SJCRH30 (cell line): ENCODE measurements around the gene H6PD. TPM values are rescaled to one million over a fixed set of nuclear protein-coding genes. Genes with fewer than 3 reads are reported as not detected.

Experiments
- DNase-seq, 2 experiments: peaks; one replicate each; pipeline ENCODE4 v3.0.0-alpha.2; 2015 to 2020
- H3K27ac ChIP-seq: fragments of 250-450 bp; sonication (Bioruptor Pico); 2 replicates; pipeline ENCODE4 v1.5.1; 2020; ENCODE audit warnings: mild to moderate bottlenecking, moderate library complexity
- H3K27me3 ChIP-seq: fragments of 250-450 bp; sonication (Bioruptor Pico); 2 replicates; pipeline ENCODE4 v1.5.1; 2020; ENCODE audit warnings: mild to moderate bottlenecking, moderate library complexity
- H3K36me3 ChIP-seq: fragments of 250-450 bp; sonication (Bioruptor Pico); 2 replicates; pipeline ENCODE4 v1.5.1; 2020; ENCODE audit warnings: mild to moderate bottlenecking, moderate library complexity
- H3K4me1 ChIP-seq: fragments of 250-450 bp; sonication (Bioruptor Pico); 2 replicates; pipeline ENCODE4 v1.5.1; 2020; ENCODE audit warnings: mild to moderate bottlenecking, moderate library complexity
- H3K4me3 ChIP-seq: fragments of 250-450 bp; sonication (Bioruptor Pico); 2 replicates; pipeline ENCODE4 v1.5.1; 2020; ENCODE audit warnings: mild to moderate bottlenecking, moderate library complexity
- H3K9me3 ChIP-seq: fragments of 250-450 bp; sonication (Bioruptor Pico); replicated peaks from 2 replicates; pipeline ENCODE4 v1.5.1; 2020; ENCODE audit warnings: mild to moderate bottlenecking, moderate library complexity
- total RNA-seq: library from RNA; depleted of rRNA; stranded (reverse); fragments of >200 nt; shearing (Covaris generic); gene quantifications from 2 replicates; pipeline ENCODE4 v1.2.3, GENCODE V29; 2014

Gene H6PD
- total RNA-seq, 1 experiment from 2014 or later: 7.0 TPM

GRCh38 chr1:9250411-9251381 lies 16.1 kb downstream of the H6PD start:
- Histone ChIP-seq H3K4me3 (no peak overlapping the region), H3K9me3 (no peaks in the 10 kb centered on the region; the same call in 1 of the 2 replicates), H3K27ac (no peak overlapping the region), H3K4me1 (peaks cover 18% of the 10 kb centered on the region), H3K36me3 (no peaks in the 10 kb centered on the region), H3K27me3 (no peaks in the 10 kb centered on the region)
- no peak for DNase-seq

GRCh38 chr1:9251501-9251900 lies 16.9 kb downstream of the H6PD start:
- Histone ChIP-seq H3K27me3 (no peaks in the 10 kb centered on the region), H3K4me3 (no peak overlapping the region), H3K9me3 (no peaks in the 10 kb centered on the region; the same call in 1 of the 2 replicates), H3K36me3 (no peaks in the 10 kb centered on the region), H3K27ac (no peak overlapping the region), H3K4me1 (peaks cover 18% of the 10 kb centered on the region)
- DNase-seq: no peak

DNA sequence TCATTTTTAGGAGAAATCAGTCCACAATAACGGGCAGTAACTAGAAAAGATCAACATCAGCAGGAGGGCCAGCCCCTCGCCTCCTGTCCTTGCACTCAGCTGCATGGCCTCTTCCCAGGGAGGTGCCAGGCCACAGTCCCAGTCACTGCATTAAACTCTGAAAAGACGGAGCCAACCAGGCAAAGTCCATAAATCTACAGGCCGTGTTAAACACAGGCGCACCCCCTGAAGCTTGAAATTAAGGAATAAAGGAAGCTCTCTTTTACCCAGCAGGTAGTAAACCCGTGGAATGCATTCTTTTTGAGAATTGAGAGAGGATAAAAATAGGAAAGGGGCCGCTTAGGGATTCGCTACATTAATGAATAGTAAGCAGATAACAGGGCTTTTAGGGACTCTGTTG lies 18.4 kb downstream of the H6PD start:
- peak in 1 of 2 experiments; percentile 44 for DNase-seq
- no peak overlapping the region for H3K4me3 ChIP-seq
- H3K36me3 ChIP-seq: no peaks in the 10 kb centered on the region
- H3K27me3 ChIP-seq: no peaks in the 10 kb centered on the region
- no peak overlapping the region; the same call in 1 of the 2 replicates for H3K27ac ChIP-seq
- no peaks in the 10 kb centered on the region; the same call in 1 of the 2 replicates for H3K9me3 ChIP-seq
- H3K4me1 ChIP-seq: peaks cover 18% of the 10 kb centered on the region

DNA sequence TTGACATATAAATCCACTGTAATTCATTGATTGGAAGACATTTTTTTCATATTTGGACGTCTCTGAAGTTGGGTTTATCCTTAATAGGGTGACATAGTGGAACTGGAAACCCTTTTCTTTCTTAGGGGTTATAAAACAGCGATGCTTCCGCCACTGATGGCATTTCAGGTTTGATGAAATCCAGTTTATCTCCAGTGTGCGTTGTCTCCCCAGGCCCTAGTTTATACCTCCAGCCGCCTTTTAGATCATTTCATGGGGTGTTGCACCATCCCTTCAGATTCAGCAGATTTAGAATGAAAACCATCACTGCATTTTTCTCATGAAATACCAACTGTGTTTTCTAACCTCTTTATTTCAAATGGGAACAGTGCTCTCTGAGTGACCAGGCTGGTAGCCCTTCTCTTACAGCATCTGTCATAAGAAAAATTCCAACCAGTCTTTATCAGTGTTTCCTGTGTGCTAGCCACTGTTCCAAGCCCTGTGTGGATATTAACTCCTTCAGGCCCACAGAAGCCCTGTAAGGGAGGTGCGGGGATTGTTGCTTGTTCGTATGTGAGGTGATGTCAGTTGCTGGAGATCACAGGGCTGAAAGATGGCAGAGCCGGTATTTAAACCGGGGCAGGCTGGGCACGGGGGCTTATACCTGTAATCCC lies 19.0 kb downstream of the H6PD start:
- no peaks in the 10 kb centered on the region for H3K27me3 ChIP-seq
- H3K4me3 ChIP-seq: no peak overlapping the region
- no peak overlapping the region; the same call in 1 of the 2 replicates for H3K27ac ChIP-seq
- DNase-seq: no peak
- peaks cover 18% of the 10 kb centered on the region for H3K4me1 ChIP-seq
- no peaks in the 10 kb centered on the region for H3K36me3 ChIP-seq
- no peaks in the 10 kb centered on the region; the same call in 1 of the 2 replicates for H3K9me3 ChIP-seq

GRCh38 chr1:9256332-9256731 lies 21.8 kb downstream of the H6PD start:
- H3K27me3 ChIP-seq: no peaks in the 10 kb centered on the region
- H3K27ac ChIP-seq: no peak overlapping the region
- peaks cover 18% of the 10 kb centered on the region for H3K4me1 ChIP-seq
- no peak for DNase-seq
- H3K9me3 ChIP-seq: no peaks in the 10 kb centered on the region; the same call in 1 of the 2 replicates
- H3K36me3 ChIP-seq: no peaks in the 10 kb centered on the region
- H3K4me3 ChIP-seq: no peak overlapping the region

- DNase-seq: no peak
- H3K36me3 ChIP-seq: no peaks in the 10 kb centered on the region
- H3K27ac ChIP-seq: no peak overlapping the region
- no peak overlapping the region for H3K4me3 ChIP-seq
- no peaks in the 10 kb centered on the region; the same call in 1 of the 2 replicates for H3K9me3 ChIP-seq
- peaks cover 9% of the 10 kb centered on the region for H3K4me1 ChIP-seq
- no peaks in the 10 kb centered on the region for H3K27me3 ChIP-seq
Observed at GRCh38 chr1:9257851-9258250, 23.3 kb downstream of the H6PD start.

DNA sequence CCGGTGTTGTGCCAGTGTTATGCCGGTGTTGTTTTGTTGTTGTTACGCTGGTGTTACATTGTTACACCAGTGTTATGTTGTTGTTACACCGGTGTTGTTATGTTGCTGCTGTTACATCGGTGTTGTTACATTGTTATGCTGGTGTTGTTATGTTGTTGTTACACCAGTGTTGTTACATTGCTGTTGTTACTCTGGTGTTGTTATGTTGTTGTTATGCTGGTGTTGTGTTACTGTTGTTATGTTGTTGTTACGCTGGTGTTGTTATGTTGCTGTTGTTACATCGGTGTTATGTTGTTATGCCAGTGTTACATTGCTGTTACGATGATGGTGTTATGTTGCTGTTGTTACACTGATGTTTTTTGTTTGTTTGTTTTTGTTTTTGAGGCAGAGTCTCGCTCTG lies 24.1 kb downstream of the H6PD start:
- Histone ChIP-seq H3K4me3 (no peak overlapping the region), H3K36me3 (no peaks in the 10 kb centered on the region), H3K9me3 (no peaks in the 10 kb centered on the region; the same call in 1 of the 2 replicates), H3K4me1 (peaks cover 2% of the 10 kb centered on the region; the same call in 1 of the 2 replicates), H3K27me3 (no peaks in the 10 kb centered on the region), H3K27ac (no peak overlapping the region)
- no peak for DNase-seq

DNA sequence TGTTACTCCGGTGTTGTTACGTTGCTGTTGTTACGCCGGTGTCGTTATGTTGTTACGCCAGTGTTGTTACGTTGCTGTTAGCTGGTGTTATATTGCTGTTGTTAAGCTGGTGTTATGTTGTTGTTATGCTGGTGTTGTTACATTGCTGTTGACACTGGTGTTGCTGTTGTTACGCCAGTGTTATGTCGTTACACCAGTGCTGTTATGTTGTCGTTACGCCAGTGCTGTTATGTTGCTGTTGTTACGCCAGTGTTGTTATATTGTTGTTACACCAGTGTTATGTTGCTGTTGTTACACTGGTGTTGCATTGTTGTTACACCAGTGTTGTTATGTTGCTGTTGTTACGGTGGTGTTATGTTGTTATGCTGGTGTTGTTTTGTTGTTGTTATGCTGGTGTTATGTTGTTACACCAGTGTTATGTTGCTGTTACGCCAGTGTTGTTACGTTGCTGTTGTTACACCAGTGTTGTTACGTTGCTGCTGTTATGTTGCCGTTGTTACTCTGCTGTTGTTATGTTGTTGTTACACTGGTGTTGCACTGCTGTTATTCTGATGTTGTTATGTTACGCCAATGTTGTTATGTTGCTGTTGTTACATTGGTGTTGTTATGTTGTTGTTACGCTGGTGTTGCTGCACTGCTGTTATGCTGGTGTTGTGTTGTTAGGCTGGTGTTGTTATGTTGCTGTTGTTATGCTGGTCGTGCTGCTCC lies 25.6 kb downstream of the H6PD start:
- no peaks in the 10 kb centered on the region for H3K4me1 ChIP-seq
- no peak overlapping the region for H3K4me3 ChIP-seq
- no peaks in the 10 kb centered on the region; the same call in 1 of the 2 replicates for H3K9me3 ChIP-seq
- H3K36me3 ChIP-seq: no peaks in the 10 kb centered on the region
- no peaks in the 10 kb centered on the region for H3K27me3 ChIP-seq
- no peak overlapping the region for H3K27ac ChIP-seq
- no peak for DNase-seq

DNA sequence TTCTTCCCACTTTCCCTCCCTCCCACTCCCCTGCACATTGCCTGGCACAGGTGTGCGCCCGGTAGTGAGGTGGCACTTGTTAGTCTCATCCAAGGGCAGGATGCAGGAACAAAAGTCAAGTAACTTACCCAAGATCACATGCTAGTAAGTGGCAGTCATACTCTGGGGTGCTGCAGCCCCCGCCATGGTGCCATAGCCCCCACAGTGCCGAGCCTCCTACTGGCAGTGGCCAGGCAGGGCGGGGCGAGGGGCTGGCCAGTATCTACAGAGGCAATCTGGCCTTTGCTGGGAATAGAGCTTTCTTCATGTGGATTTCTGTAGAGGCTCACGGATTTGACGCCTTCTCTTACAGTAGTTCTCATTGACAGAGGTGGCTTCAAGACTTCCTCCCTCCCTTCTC lies 26.9 kb downstream of the H6PD start:
- H3K36me3 ChIP-seq: no peaks in the 10 kb centered on the region
- no peak overlapping the region for H3K27ac ChIP-seq
- H3K4me3 ChIP-seq: no peak overlapping the region
- no peak for DNase-seq
- no peaks in the 10 kb centered on the region for H3K4me1 ChIP-seq
- no peaks in the 10 kb centered on the region for H3K27me3 ChIP-seq
- no peaks in the 10 kb centered on the region; the same call in 1 of the 2 replicates for H3K9me3 ChIP-seq

DNA sequence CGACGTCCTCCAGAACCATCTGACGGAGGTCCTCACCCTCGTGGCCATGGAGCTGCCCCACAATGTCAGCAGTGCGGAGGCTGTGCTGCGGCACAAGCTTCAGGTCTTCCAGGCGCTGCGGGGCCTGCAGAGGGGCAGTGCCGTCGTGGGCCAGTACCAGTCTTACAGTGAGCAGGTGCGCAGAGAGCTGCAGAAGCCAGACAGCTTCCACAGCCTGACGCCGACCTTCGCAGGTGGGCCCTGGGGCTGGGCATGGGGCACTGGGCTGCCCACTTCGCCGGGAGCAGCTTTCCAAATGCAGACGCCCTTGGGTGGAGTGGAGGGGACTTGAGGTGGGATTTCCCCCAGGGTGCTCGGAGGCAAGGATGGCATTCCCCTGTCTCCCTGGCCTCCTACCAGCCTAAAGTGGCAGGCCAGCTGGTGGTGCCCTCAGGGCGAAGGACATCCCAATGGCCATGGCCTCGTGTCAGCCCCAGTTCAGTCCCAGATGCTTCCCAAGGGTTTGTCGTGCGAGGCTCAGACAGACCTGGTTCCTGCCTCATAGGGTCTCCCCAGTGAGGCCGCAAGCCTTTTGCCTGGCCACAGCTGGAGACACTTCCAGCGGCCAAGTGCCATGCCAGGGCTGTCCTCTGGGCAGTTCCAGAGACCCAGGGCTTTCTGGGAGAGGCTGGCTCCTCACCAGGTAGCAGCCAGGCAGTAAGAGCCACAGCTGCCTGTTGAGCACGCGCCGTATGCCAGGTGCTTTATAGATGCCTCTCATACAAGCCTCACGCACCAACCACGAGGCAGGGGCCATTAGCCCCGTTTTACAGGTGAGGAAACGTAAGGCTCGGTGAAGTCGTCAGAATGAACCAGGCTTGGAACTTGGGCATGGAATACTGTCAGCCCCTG lies 27.8 kb downstream of the H6PD start:
- no peaks in the 10 kb centered on the region for H3K27me3 ChIP-seq
- no peak overlapping the region for H3K27ac ChIP-seq
- DNase-seq: no peak
- no peaks in the 10 kb centered on the region; the same call in 1 of the 2 replicates for H3K9me3 ChIP-seq
- no peak overlapping the region for H3K4me3 ChIP-seq
- no peaks in the 10 kb centered on the region for H3K4me1 ChIP-seq
- no peaks in the 10 kb centered on the region for H3K36me3 ChIP-seq

DNA sequence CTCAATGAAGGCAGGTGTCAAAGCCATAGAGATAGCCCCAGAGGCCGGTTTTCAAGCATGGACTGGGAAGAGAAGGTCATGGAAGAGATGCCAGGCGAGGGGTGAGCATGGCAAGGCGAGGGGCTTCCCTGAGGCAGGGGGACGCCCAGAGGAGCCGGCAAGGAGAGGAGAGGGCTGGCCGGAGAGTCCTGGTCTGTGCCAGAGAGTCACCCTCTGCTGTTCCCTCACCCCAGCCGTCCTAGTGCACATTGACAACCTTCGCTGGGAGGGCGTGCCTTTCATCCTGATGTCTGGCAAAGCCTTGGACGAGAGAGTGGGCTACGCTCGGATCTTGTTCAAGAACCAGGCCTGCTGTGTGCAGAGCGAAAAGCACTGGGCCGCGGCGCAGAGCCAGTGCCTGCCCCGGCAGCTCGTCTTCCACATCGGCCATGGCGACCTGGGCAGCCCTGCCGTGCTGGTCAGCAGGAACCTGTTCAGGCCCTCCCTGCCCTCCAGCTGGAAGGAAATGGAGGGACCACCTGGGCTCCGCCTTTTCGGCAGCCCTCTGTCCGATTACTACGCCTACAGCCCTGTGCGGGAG lies 28.8 kb downstream of the H6PD start:
- no peak overlapping the region for H3K4me3 ChIP-seq
- no peak for DNase-seq
- H3K9me3 ChIP-seq: no peaks in the 10 kb centered on the region; the same call in 1 of the 2 replicates
- no peaks in the 10 kb centered on the region for H3K27me3 ChIP-seq
- no peaks in the 10 kb centered on the region for H3K4me1 ChIP-seq
- H3K27ac ChIP-seq: no peak overlapping the region
- no peaks in the 10 kb centered on the region for H3K36me3 ChIP-seq

GRCh38 chr1:9263984-9264872 lies 29.7 kb downstream of the H6PD start:
- H3K4me1 ChIP-seq: no peaks in the 10 kb centered on the region
- no peak overlapping the region for H3K4me3 ChIP-seq
- H3K27me3 ChIP-seq: no peaks in the 10 kb centered on the region
- H3K36me3 ChIP-seq: no peaks in the 10 kb centered on the region
- H3K27ac ChIP-seq: no peak overlapping the region
- H3K9me3 ChIP-seq: no peaks in the 10 kb centered on the region; the same call in 1 of the 2 replicates
- DNase-seq: no peak

DNA sequence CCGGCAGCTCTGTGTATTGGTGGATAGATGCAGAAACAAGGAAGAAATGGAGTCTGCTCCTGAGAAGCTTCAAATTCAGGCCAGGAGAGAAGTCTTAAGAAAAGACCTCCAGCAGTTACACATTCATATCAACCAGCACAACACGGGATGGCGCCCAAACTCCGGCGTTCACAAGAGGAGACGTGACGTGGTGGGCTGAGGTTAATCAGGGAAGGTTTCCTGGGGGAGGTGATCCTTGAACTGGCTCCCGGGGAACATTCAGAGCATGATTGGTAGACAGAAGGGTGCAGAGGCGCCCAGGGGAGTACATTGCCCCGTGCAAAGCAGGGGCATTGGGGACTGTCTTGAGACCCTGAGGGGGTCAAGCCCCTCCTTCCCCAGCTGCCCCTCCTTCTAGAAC lies 30.5 kb downstream of the H6PD start:
- Histone ChIP-seq H3K27me3 (no peaks in the 10 kb centered on the region), H3K9me3 (no peaks in the 10 kb centered on the region; the same call in 1 of the 2 replicates), H3K36me3 (no peaks in the 10 kb centered on the region), H3K4me1 (no peaks in the 10 kb centered on the region), H3K27ac (no peak overlapping the region), H3K4me3 (no peak overlapping the region)
- DNase-seq: no peak
